Measurements from ENCODE around the gene SIM1.

DNA sequence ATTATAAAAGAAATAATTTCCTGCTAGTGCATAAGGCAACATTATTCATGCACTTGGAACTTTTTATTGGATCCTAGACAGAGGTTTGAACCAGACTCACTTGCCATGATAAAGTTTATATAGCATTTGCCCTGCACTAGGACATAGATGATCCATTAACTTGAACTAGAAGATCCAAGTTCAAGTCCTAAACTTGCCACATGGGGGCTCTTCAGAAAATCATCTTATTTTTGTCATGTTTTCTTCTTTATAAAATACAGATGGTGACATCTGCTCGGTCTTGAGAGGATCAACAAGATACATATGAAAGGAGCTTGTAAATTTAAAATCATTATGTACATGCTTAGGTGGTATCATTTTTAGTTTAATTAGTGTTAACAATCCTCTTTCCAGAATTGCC lies 94.5 kb downstream of the SIM1 start:
- no peak for TF ChIP-seq ZFP41 (tag by site-specific recombination; IDR thresholded peaks at IDR 0.05; ENCODE audit: borderline replicate concordance)
- no peak for TF ChIP-seq ZNF138 (tag by site-specific recombination; IDR thresholded peaks at IDR 0.05; ENCODE audit: borderline replicate concordance)
- TF ChIP-seq ZNF510 (tag by site-specific recombination; IDR thresholded peaks at IDR 0.05; ENCODE audit: insufficient replicate concordance) = no peak
- TF ChIP-seq, protein P1, sequence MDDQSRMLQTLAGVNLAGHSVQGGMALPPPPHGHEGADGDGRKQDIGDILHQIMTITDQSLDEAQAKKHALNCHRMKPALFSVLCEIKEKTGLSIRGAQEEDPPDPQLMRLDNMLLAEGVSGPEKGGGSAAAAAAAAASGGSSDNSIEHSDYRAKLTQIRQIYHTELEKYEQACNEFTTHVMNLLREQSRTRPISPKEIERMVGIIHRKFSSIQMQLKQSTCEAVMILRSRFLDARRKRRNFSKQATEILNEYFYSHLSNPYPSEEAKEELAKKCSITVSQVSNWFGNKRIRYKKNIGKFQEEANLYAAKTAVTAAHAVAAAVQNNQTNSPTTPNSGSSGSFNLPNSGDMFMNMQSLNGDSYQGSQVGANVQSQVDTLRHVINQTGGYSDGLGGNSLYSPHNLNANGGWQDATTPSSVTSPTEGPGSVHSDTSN (CRISPR knock-in tag; IDR thresholded peaks at IDR 0.05) = no peak
- TF ChIP-seq, protein P2, sequence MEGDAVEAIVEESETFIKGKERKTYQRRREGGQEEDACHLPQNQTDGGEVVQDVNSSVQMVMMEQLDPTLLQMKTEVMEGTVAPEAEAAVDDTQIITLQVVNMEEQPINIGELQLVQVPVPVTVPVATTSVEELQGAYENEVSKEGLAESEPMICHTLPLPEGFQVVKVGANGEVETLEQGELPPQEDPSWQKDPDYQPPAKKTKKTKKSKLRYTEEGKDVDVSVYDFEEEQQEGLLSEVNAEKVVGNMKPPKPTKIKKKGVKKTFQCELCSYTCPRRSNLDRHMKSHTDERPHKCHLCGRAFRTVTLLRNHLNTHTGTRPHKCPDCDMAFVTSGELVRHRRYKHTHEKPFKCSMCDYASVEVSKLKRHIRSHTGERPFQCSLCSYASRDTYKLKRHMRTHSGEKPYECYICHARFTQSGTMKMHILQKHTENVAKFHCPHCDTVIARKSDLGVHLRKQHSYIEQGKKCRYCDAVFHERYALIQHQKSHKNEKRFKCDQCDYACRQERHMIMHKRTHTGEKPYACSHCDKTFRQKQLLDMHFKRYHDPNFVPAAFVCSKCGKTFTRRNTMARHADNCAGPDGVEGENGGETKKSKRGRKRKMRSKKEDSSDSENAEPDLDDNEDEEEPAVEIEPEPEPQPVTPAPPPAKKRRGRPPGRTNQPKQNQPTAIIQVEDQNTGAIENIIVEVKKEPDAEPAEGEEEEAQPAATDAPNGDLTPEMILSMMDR (tag by site-specific recombination; IDR thresholded peaks at IDR 0.05) = no peak
- TF ChIP-seq PATZ1 (tag by site-specific recombination; IDR thresholded peaks at IDR 0.05) = no peak
- TF ChIP-seq ZNF311 (tag by site-specific recombination; IDR thresholded peaks at IDR 0.05; ENCODE audit: borderline replicate concordance) = no peak
- TF ChIP-seq ZEB2 (tag by site-specific recombination; IDR thresholded peaks at IDR 0.05) = no peak
- TF ChIP-seq KLF1 (tag by site-specific recombination; IDR thresholded peaks at IDR 0.05) = no peak
- TF ChIP-seq ZBTB21 (tag by site-specific recombination; IDR thresholded peaks at IDR 0.05) = no peak
- TF ChIP-seq TRIM28 (IDR thresholded peaks at IDR 0.05; ENCODE audit: borderline replicate concordance, low read length) = no peak

Data from HEK293 (cell line).